IgD-negative memory B cell (primary cell): ENCODE measurements around the gene TRIM67. TPM values are rescaled to one million over a fixed set of nuclear protein-coding genes. Genes with fewer than 3 reads are reported as not detected.
"Not testable (repeated sequence)": the region's sequence is repeated elsewhere in the genome, so short reads cannot be mapped to it uniquely, and the experiment has no call there.

Experiments used
- H3K27ac Mint-ChIP-seq, 3 donors: one replicate each; pipeline ENCODE4 v1.8.0; 2020 to 2022; ENCODE audit warnings: mild to moderate bottlenecking in 3 of 3, mixed read lengths in 3 of 3, moderate library complexity in 1 of 3
- H3K27me3 Mint-ChIP-seq: one replicate; pipeline ENCODE4 v1.8.0; 2021; ENCODE audit warnings: mixed read lengths
- H3K36me3 Mint-ChIP-seq: one replicate; pipeline ENCODE4 v1.8.0; 2020; ENCODE audit warnings: mild to moderate bottlenecking, mixed read lengths
- H3K4me1 Mint-ChIP-seq, 3 donors: one replicate each; pipeline ENCODE4 v1.8.0; 2020 to 2022; ENCODE audit warnings: mixed read lengths in 3 of 3, mild to moderate bottlenecking in 1 of 3
- H3K4me3 Mint-ChIP-seq, 4 donors: one replicate each; pipeline ENCODE4 v1.8.0; 2020 to 2022; ENCODE audit warnings: mild to moderate bottlenecking in 4 of 4, mixed read lengths in 4 of 4, moderate library complexity in 3 of 4
- H3K9me3 Mint-ChIP-seq, 3 donors: one replicate each; pipeline ENCODE4 v1.8.0; 2020 to 2021; ENCODE audit warnings: mixed read lengths in 3 of 3, mild to moderate bottlenecking in 1 of 3
- polyA plus RNA-seq: library from polyadenylated mRNA; unstranded; fragments of 300-500 nt; fragmentation: Illumina TruSeq; gene quantifications from one replicate; pipeline ENCODE4 v1.2.3, GENCODE V29; 2021

Gene TRIM67
- polyA plus RNA-seq, result not detected

DNA sequence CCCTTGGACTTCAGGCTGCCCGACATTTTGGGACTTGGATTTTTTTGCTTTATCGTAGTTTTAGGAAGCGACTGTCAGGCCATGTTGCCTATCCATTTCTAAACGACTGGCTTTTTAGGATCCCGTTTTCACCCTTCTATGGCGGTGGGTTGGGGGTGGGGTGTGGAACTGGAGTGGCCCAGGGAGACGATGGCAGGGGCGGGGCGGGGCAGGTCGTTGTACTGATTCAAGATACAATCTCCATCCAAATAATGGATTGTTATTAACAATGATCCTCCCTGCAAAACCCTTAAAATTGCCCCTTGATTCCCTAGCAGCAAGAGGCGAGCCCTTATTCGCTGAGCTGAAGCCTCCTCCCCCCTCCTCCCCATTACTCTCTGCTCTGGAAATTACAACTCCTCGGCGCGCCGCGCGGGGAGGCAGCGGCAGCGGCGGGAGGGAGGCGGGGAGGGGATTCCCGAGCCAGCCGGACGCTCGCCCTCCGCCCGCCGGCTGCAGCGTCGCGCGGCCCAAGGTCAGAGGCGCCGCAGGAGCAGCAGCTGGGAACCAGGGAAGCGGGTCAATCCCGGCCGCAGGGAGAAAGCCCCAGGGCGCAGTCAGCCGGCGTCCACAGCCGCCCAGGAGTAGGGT lies at the start of gene TRIM67:
Gene TRIM67, plus strand, starts transcription at position 392 of the 630 bp plus-strand sequence. CDS start 912 bp downstream, outside the sequence.
- Mint-ChIP-seq H3K4me3 (peak within 1 kb of the TSS in 2 of 4 donors; percentile 21 to 83), H3K36me3 (peaks cover 2% of the 10 kb centered on the region), H3K27me3 (peaks cover 39% of the 10 kb centered on the region), H3K9me3 (peaks cover 0 to 2% (median 0%) of the 10 kb centered on the region in 3 donors), H3K27ac (no peak within 1 kb of the TSS), H3K4me1 (peaks cover 0 to 5% (median 1%) of the 10 kb centered on the region in 3 donors)

DNA sequence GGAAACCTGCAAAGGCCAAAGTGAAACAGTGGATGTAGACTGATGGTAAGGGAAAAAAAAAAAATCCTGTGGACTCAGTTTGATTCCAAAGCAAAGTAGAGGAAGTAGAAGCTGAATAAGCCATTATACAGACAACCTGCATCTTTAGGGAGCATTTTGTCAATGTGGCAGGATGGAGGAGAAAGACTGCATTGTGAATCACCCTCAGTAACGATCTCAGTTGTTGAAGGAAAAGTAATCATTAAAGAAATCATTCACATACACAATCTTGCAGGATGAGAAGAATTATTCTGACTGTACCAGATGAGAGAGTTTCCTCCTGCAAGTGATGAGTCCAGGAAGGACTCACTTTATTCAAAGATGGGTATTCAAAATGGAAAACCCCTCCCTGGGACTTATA lies 45.1 kb upstream of the TRIM67 start:
- H3K4me1 Mint-ChIP-seq, result peaks cover 0 to 1% (median 1%) of the 10 kb centered on the region in 3 donors
- peaks cover 8 to 18% (median 15%) of the 10 kb centered on the region in 3 donors for H3K9me3 Mint-ChIP-seq
- no peaks in the 10 kb centered on the region for H3K36me3 Mint-ChIP-seq
- no peak overlapping the region for H3K27ac Mint-ChIP-seq
- H3K4me3 Mint-ChIP-seq, result peak overlapping the region in 1 of 4 donors; percentile 23
- peaks cover 21% of the 10 kb centered on the region for H3K27me3 Mint-ChIP-seq

DNA sequence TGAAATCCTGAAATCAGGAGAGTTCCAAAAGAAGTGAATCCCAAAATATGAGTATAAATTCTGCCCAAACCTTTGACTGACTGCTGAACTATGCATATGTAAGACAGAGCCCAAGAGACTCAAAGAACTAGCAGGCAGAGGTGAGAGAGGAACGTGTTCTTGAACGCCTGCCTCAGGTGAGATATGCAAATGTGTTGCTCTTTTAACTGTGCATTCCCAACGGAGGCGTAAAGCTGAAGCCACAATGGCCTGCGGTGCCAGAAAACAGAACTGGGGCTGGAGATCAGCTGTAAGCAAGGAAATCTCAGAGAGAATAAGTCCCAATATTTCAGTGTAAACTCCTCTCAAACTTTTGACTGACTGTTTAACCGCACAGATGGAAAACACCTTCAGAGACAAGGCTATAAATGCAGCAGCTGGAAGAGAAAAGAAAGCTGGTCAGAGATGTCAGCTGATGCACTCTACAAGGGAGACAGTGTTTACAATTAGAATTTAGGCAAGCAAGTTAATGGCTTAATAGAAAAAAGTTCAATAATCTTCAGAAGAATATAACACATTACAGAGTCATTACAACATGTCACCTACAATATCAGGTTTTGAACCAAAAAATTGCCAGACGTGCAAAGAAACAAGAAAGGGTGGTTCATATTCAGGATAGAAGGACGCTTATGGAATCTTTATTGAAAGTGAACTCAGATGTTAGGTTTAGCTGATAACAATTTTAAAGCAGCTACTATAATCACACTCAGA lies 43.0 kb upstream of the TRIM67 start:
- no peak overlapping the region for H3K4me3 Mint-ChIP-seq
- peaks cover 0 to 1% (median 0%) of the 10 kb centered on the region in 3 donors for H3K4me1 Mint-ChIP-seq
- peaks cover 17% of the 10 kb centered on the region for H3K27me3 Mint-ChIP-seq
- H3K9me3 Mint-ChIP-seq, result peaks cover 1 to 13% (median 10%) of the 10 kb centered on the region in 3 donors
- H3K36me3 Mint-ChIP-seq, result no peaks in the 10 kb centered on the region
- H3K27ac Mint-ChIP-seq, result no peak overlapping the region

DNA sequence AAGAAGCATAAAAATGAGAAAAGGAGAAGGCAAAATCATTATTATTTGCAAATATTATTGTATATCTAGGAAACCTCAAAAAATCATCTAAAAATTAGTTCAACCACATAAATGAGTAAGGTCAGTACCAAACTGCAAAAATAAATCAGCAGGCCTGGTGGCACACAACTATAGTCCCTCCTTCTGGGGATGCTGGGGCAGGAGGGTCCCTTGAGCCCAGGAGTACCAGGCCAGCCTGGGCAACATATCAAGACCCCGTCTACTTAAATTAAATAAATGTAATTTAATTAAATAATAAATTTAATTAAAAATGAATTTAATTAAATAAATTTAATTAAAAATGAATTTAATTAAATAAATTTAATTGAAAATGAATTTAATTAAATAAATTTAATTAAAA lies 40.3 kb upstream of the TRIM67 start:
- Mint-ChIP-seq H3K4me1 (peaks cover 0 to under 1% (median 0%) of the 10 kb centered on the region in 3 donors), H3K36me3 (no peaks in the 10 kb centered on the region), H3K27ac (no peak overlapping the region), H3K27me3 (peaks cover 16% of the 10 kb centered on the region), H3K9me3 (peaks cover 1 to 16% (median 10%) of the 10 kb centered on the region in 3 donors), H3K4me3 (no peak overlapping the region)

DNA sequence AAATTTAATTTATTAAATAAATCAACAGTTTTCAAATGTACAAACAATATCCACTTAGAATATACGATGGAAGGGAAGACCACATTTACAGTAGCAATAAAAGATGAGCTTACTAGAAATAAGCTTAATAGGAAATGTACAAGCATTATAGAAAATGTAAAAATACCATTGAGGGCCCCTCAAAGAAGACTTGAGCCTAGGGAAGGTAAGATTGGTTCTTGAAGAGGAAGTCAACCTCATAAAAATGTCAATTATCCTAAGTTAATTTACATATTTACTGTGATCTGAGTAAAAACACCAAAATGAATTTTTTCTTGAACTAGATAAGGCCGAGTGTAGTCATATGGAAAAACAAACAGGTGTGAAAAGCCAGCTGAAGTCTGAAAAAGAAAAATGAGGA lies 39.7 kb upstream of the TRIM67 start:
- H3K4me3 Mint-ChIP-seq, result no peak overlapping the region
- no peak overlapping the region for H3K27ac Mint-ChIP-seq
- H3K4me1 Mint-ChIP-seq, result no peaks in the 10 kb centered on the region
- H3K36me3 Mint-ChIP-seq, result no peaks in the 10 kb centered on the region
- H3K9me3 Mint-ChIP-seq, result peaks cover 1 to 17% (median 10%) of the 10 kb centered on the region in 3 donors
- peaks cover 15% of the 10 kb centered on the region for H3K27me3 Mint-ChIP-seq

DNA sequence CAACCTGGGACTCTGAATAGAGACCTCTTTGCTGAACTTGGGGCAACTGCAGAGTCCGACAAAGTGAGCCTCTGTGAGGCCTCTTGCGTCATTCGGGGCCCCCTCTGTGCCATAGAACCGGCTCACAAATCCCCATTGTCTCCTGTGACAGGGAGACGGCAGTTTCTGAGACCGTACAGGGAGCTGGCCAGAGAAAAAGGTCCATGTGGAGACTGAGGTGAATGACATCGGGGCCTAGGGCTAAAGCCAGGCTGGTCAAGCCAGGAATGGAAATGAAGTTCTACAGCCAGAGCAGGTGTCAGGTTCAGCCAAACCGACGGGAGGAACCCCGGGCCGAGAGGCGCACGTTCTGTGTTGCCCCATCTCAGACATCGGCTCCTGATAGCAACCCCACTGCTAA lies 37.1 kb upstream of the TRIM67 start:
- peaks cover 1 to 13% (median 6%) of the 10 kb centered on the region in 3 donors for H3K9me3 Mint-ChIP-seq
- H3K4me3 Mint-ChIP-seq, result no peak overlapping the region
- peaks cover 8% of the 10 kb centered on the region for H3K27me3 Mint-ChIP-seq
- H3K4me1 Mint-ChIP-seq, result no peaks in the 10 kb centered on the region
- no peak overlapping the region for H3K27ac Mint-ChIP-seq
- no peaks in the 10 kb centered on the region for H3K36me3 Mint-ChIP-seq

DNA sequence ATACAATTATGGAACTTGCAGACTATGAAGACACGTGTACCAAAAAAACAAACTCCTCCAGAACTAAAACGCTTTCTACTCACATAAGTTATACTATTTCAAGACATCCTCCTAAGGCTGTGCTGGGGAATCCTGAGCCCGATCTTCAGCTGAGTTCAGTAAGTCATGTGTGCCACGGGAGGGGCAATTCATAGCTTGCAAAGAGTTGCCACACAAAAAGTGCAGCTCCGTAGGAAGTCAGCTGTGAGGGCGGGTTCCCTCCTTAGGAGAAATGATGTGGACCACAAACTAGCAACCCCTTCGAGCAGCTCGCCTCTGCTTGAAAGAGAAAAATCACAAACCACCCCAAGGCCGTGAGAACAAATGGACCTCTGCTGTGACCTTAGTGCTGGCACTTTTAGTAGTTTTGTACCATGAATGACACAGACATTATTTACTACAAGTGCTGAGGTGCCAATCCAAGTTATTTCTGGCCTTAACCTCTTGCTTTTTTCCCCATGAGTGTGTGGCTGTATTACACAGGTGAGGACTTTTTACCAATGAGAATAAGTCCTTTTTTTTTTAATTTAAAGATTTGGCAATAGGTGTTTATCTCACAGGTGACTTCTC lies 35.8 kb upstream of the TRIM67 start:
- no peaks in the 10 kb centered on the region for H3K4me1 Mint-ChIP-seq
- peaks cover 6% of the 10 kb centered on the region for H3K27me3 Mint-ChIP-seq
- no peak overlapping the region for H3K4me3 Mint-ChIP-seq
- H3K9me3 Mint-ChIP-seq, result peaks cover 0 to 13% (median 1%) of the 10 kb centered on the region in 3 donors
- no peak overlapping the region for H3K27ac Mint-ChIP-seq
- no peaks in the 10 kb centered on the region for H3K36me3 Mint-ChIP-seq

DNA sequence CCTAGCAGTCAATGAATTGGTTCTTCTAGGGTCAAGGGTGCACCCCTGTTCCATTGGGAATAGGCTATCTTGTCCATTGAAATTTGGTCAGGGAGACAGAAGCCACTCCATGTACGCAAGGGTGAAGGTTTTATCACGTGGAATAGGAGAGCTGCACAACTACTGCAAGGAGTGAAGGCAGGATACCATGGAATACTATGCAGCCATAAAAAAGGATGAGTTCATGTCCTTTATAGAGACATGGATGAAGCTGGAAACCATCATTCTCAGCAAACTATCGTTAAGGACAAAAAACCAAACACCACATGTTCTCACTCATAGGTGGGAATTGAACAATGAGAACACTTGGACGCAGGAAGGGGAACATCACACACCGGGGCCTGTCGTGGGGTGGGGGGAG lies 34.8 kb upstream of the TRIM67 start:
- H3K27me3 Mint-ChIP-seq, H3K4me1 Mint-ChIP-seq, H3K27ac Mint-ChIP-seq, H3K36me3 Mint-ChIP-seq: not testable (repeated sequence)
- H3K9me3 Mint-ChIP-seq, result peaks cover 0 to 13% (median 0%) of the 10 kb centered on the region in 3 donors
- peak overlapping the region in 1 of 4 donors; percentile 46 for H3K4me3 Mint-ChIP-seq

DNA sequence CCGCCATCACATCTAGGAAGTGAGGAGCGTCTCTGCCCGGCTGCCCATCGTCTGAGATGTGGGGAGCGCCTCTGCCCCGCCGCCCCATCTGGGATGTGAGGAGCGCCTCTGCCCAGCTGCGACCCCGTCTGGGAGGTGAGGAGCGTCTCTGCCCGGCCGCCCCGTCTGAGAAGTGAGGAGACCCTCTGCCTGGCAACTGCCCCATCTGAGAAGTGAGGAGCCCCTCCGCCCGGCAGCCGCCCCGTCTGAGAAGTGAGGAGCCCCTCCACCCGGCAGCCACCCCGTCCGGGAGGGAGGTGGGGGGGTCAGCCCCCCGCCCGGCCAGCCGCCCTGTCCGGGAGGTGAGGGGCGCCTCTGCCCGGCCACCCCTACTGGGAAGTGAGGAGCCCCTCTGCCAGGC lies 33.4 kb upstream of the TRIM67 start:
- H3K9me3 Mint-ChIP-seq, result peaks cover 0 to 11% (median 0%) of the 10 kb centered on the region in 3 donors
- not testable (repeated sequence) for H3K4me3 Mint-ChIP-seq, H3K4me1 Mint-ChIP-seq, H3K27ac Mint-ChIP-seq, H3K27me3 Mint-ChIP-seq, H3K36me3 Mint-ChIP-seq

DNA sequence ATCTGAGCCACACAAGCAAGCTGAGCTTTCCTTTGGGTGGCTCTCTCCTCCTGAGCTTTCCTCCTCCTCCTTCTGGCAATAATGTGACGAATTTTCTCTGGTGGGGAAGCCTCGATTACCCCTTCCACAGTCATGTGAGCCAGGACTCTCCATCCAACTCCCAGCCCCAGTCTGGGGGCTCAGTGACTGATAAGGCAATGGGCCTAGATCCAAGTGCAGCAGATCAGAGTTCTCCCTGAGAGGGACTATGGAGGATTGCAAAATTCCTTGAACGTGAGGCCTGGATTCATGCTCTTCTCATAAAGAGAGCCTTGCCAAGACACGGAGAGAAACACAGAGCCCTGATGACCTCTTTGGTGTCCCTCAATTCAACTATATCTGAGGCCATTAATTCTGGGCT lies 31.3 kb upstream of the TRIM67 start:
- no peaks in the 10 kb centered on the region for H3K4me1 Mint-ChIP-seq
- no peaks in the 10 kb centered on the region for H3K36me3 Mint-ChIP-seq
- H3K27ac Mint-ChIP-seq, result no peak overlapping the region
- H3K4me3 Mint-ChIP-seq, result no peak overlapping the region
- peaks cover 0 to 11% (median 0%) of the 10 kb centered on the region in 3 donors for H3K9me3 Mint-ChIP-seq
- no peaks in the 10 kb centered on the region for H3K27me3 Mint-ChIP-seq

DNA sequence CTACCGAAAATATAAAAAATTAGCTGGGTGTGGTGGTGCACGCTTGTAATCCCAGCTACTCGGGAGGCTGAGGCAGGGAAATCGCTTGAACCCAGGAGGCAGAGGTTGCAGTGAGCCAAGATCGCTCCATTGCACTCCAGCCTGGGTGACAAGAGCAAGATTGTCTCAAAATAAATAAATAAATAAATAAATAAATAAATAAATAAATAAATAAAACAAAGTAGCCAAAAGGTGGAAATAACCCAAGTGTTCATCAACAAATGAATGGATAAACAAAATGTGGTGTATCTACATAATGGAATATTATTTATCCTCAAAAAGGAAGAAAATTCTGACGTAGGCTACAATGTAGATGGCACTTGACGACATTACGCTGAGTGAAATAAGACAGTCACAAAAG lies 29.3 kb upstream of the TRIM67 start:
- H3K36me3 Mint-ChIP-seq, H3K27me3 Mint-ChIP-seq, H3K9me3 Mint-ChIP-seq, H3K4me1 Mint-ChIP-seq, H3K4me3 Mint-ChIP-seq, H3K27ac Mint-ChIP-seq: not testable (repeated sequence)

DNA sequence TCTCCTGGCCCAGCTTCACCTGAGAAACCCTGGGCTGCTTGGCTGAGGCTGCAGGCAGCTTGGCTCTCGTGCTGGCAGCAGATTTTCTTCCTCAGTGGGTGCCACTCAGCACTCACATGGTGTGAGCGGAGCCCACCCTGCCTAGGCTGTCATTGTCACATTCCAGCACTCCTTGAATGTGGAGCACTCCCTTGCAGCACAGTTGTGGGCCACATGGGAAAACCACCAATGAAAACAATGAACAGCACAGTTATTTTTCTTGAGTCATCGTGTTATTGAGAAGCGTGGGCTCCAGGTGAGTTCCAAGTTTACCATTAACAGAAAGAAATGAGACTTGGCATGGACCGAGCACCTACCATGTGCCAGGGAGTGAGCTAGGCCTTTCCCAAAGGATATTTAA lies 27.2 kb upstream of the TRIM67 start:
- Mint-ChIP-seq H3K4me1 (no peaks in the 10 kb centered on the region), H3K27me3 (no peaks in the 10 kb centered on the region), H3K9me3 (peaks cover 0 to 3% (median 0%) of the 10 kb centered on the region in 3 donors), H3K27ac (no peak overlapping the region), H3K36me3 (no peaks in the 10 kb centered on the region), H3K4me3 (no peak overlapping the region)

DNA sequence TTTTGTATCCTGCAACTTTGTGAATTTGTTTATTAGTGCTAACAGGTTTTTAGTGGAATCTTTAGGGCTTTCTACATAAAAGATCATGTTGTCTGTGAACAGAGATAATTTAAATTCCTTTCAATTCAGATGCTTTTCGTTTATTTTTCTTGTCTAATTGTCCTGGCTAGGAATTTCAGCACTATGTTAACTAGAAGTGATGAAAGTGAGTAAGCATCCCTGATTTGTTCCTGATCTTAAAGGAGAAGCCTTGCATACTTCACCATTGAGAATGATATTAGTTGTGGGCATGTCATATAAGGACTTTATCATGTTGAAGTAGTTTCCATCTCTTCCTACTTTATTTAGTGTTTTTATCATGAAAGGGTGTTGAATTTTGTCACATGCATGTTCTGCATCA lies 23.6 kb upstream of the TRIM67 start:
- no peak overlapping the region for H3K27ac Mint-ChIP-seq
- H3K4me1 Mint-ChIP-seq, result no peaks in the 10 kb centered on the region
- H3K9me3 Mint-ChIP-seq, result peaks cover 0 to 8% (median 2%) of the 10 kb centered on the region in 3 donors
- no peaks in the 10 kb centered on the region for H3K36me3 Mint-ChIP-seq
- peaks cover 17% of the 10 kb centered on the region for H3K27me3 Mint-ChIP-seq
- no peak overlapping the region for H3K4me3 Mint-ChIP-seq

DNA sequence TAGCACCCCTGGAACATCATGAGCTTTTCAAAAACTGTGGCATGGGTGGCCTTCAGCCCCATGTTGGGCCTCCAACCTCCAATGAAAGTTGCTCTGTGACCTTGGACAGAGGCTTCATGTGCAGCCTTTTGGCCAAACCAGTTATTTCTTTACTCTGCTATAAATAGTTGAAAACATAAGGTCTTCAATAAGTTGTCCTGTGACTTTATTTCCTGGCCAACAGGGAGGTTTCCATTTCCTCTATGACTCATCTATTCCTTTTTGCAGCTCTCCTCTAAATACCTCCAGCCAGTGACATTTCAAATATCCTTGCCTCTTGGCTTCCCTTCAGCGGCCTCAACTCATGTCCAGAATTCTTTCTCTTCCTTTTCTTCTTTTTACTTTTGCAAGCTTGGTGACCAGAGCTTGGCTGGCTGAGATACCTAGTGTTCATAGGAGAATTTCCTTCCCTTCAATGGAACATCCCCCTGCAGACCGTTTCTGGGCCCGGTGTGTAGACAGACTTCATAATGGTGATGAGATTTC lies 22.7 kb upstream of the TRIM67 start:
- Mint-ChIP-seq H3K27ac (no peak overlapping the region), H3K27me3 (peaks cover 19% of the 10 kb centered on the region), H3K36me3 (peaks cover 1% of the 10 kb centered on the region), H3K4me3 (no peak overlapping the region), H3K4me1 (peaks cover 0 to 1% (median 0%) of the 10 kb centered on the region in 3 donors), H3K9me3 (peaks cover 0 to 8% (median 2%) of the 10 kb centered on the region in 3 donors)
